ENCODE results near the gene MGA.

- TF ChIP-seq EZH2 (IDR thresholded peaks at IDR 0.05; ENCODE audit: insufficient read depth, low read length) = no peak
- peak; percentile 80 for TF ChIP-seq CTCF (IDR thresholded peaks at IDR 0.05; ENCODE audit: insufficient read depth, low read depth, low read length)
Measured at GRCh38 chr15:41772720-41773331, 112.6 kb downstream of the MGA start.

Data from astrocyte (in vitro differentiated cells and primary cell).